Myometrial cell (primary cell): ENCODE measurements around the gene SIAH3. TPM values are rescaled to one million over a fixed set of nuclear protein-coding genes. Genes with fewer than 3 reads are reported as not detected.

Experiments used
- total RNA-seq: library from RNA; depleted of rRNA; stranded (reverse); fragments of >200 nt; gene quantifications from 2 replicates; pipeline ENCODE4 v1.2.3, GENCODE V29; 2015

The SIAH3 gene, protein sequence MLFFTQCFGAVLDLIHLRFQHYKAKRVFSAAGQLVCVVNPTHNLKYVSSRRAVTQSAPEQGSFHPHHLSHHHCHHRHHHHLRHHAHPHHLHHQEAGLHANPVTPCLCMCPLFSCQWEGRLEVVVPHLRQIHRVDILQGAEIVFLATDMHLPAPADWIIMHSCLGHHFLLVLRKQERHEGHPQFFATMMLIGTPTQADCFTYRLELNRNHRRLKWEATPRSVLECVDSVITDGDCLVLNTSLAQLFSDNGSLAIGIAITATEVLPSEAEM
- total RNA-seq, result under 0.01 TPM in 1 of 2 replicates, not detected in the other

GRCh38 chr13:45851171-45851921 lies at the start of gene SIAH3:
TSS of gene SIAH3 (minus strand) at chr13:45851753. CDS start at chr13:45851629, 124 bp downstream.

Other genes starting within 250 kb of the SIAH3 start
- not detected in 2 replicates for gene ERICH6B, start 236.0 kb downstream of the SIAH3 start, total RNA-seq
- not detected in 2 replicates for gene CBY2, start 149.4 kb downstream of the SIAH3 start, total RNA-seq
- gene ZC3H13, start 201.0 kb upstream of the SIAH3 start, total RNA-seq, result 9.0 and 9.2 TPM in 2 replicates